HG03575 (cell line): ENCODE results near the gene IGF1R.

Experiments used
- ATAC-seq: cut with Tn5 transposase; IDR thresholded peaks from one replicate; pipeline ENCODE4 v1.9.1; 2021; ENCODE audit not compliant: unreplicated experiment, insufficient number of reproducible peaks, low FRiP score; ENCODE audit errors: extremely low read depth

The IGF1R gene

GRCh38 chr15:98668566-98669308 is 20.4 kb downstream of the IGF1R start:
- no peak for ATAC-seq

- no peak for ATAC-seq
Observed at GRCh38 chr15:98669638-98670037, 21.3 kb downstream of the IGF1R start.

GRCh38 chr15:98671060-98672008 is 23.0 kb downstream of the IGF1R start:
- no peak for ATAC-seq

- no peak for ATAC-seq
Observed at GRCh38 chr15:98673133-98673532, 24.8 kb downstream of the IGF1R start.

- ATAC-seq = no peak
Observed at GRCh38 chr15:98674336-98674735, 26.0 kb downstream of the IGF1R start.

- no peak for ATAC-seq
Observed at GRCh38 chr15:98676586-98677270, 28.4 kb downstream of the IGF1R start.

- no peak for ATAC-seq
Observed at GRCh38 chr15:98677345-98678059, 29.2 kb downstream of the IGF1R start.

- ATAC-seq = no peak
Observed at GRCh38 chr15:98678484-98678883, 30.1 kb downstream of the IGF1R start.

- ATAC-seq = no peak
Observed at GRCh38 chr15:98681061-98681460, 32.7 kb downstream of the IGF1R start.

- no peak for ATAC-seq
Observed at GRCh38 chr15:98682992-98683701, 34.8 kb downstream of the IGF1R start.

- no peak for ATAC-seq
Observed at GRCh38 chr15:98683831-98684230, 35.5 kb downstream of the IGF1R start.

- no peak for ATAC-seq
Observed at GRCh38 chr15:98684436-98684835, 36.1 kb downstream of the IGF1R start.

- no peak for ATAC-seq
Observed at GRCh38 chr15:98684995-98685525, 36.7 kb downstream of the IGF1R start.

GRCh38 chr15:98686983-98687382 is 38.6 kb downstream of the IGF1R start:
- ATAC-seq = no peak

- ATAC-seq = no peak
Observed at GRCh38 chr15:98689431-98689861, 41.1 kb downstream of the IGF1R start.

- no peak for ATAC-seq
Observed at GRCh38 chr15:98690272-98690950, 42.1 kb downstream of the IGF1R start.

- ATAC-seq = no peak
Observed at GRCh38 chr15:98692213-98692612, 43.9 kb downstream of the IGF1R start.

- no peak for ATAC-seq
Observed at GRCh38 chr15:98694161-98694560, 45.8 kb downstream of the IGF1R start.
